Left lung (tissue), 10 donors: Measurements from ENCODE around the gene ROR2. TPM values are rescaled to one million over a fixed set of nuclear protein-coding genes. Genes with fewer than 3 reads are reported as not detected.

Experiments used
- ATAC-seq: fragments of 200-7000 bp; cut with Tn5 transposase; one replicate; pipeline ENCODE4 v1.9.1; 2020; ENCODE audit warnings: moderate library complexity
- DNase-seq, 4 donors: peaks; one replicate each; pipeline ENCODE4 v3.0.0-alpha.2; 2013 to 2020
- H3K27ac ChIP-seq, 2 donors: fragments of 200-600 bp; sonication (generic) in 1 of 2; one replicate each; pipeline versions ENCODE4 v1.5.0 to v1.8.0; 2020 to 2021
- H3K27me3 ChIP-seq, 2 donors: fragments of 200-600 bp; sonication (generic) in 1 of 2; one replicate each; pipeline versions ENCODE4 v1.5.0 to v1.8.0; 2020 to 2021
- H3K36me3 ChIP-seq, 2 donors: fragments of 200-600 bp; sonication (generic) in 1 of 2; one replicate each; pipeline versions ENCODE4 v1.5.0 to v1.8.0; 2020 to 2021
- H3K4me1 ChIP-seq, 2 donors: fragments of 200-600 bp; one replicate each; pipeline ENCODE4 v1.8.0; 2021
- H3K4me3 ChIP-seq, 2 donors: fragments of 200-600 bp; sonication (generic) in 1 of 2; one replicate each; pipeline versions ENCODE4 v1.5.0 to v1.8.0; 2020 to 2021; ENCODE audit warnings: mild to moderate bottlenecking in 1 of 2
- H3K9me3 ChIP-seq, 2 donors: fragments of 200-600 bp; sonication (generic) in 1 of 2; one replicate each; pipeline versions ENCODE4 v1.5.0 to v1.8.0; 2020 to 2021
- intact Hi-C, 2 donors: fragments of 100-400 bp; cut with DNase I; formaldehyde crosslinking; loops; one replicate each; pipeline versions ENCODE4 v1.11.2 to v1.14.2; 2022
- polyA plus RNA-seq, 6 donors: library from polyadenylated mRNA; unstranded; fragments of 120-200 nt; gene quantifications; one replicate each; pipeline ENCODE4 v1.2.1, GENCODE V29; 2013; ENCODE audit not compliant: insufficient read length in 6 of 6
- total RNA-seq, 2 donors: library from RNA; stranded (reverse); fragmentation: NEBNext Ultra II Directional; extraction: Animal tissue kit (Norgen Biotek cat#: 25700); gene quantifications; one replicate each; pipeline ENCODE4 v1.2.1, GENCODE V29; 2021
- TF ChIP-seq, protein P1 (sequence below), 2 donors: fragments of 200-600 bp; sonication (generic) in 1 of 2; IDR thresholded peaks; one replicate each; pipeline versions ENCODE4 v1.5.0 to v1.8.0; 2021; ENCODE audit warnings: antibody characterized with exemption in 2 of 2
- donor health status: DM: no; HTN: yes; CAD: no.
- donor health status: DM: no; HTN: no; CAD: no.

Gene ROR2
- total and polyA plus RNA-seq, 8 donors = 11.5 to 36.5 (median 29.7) TPM

DNA sequence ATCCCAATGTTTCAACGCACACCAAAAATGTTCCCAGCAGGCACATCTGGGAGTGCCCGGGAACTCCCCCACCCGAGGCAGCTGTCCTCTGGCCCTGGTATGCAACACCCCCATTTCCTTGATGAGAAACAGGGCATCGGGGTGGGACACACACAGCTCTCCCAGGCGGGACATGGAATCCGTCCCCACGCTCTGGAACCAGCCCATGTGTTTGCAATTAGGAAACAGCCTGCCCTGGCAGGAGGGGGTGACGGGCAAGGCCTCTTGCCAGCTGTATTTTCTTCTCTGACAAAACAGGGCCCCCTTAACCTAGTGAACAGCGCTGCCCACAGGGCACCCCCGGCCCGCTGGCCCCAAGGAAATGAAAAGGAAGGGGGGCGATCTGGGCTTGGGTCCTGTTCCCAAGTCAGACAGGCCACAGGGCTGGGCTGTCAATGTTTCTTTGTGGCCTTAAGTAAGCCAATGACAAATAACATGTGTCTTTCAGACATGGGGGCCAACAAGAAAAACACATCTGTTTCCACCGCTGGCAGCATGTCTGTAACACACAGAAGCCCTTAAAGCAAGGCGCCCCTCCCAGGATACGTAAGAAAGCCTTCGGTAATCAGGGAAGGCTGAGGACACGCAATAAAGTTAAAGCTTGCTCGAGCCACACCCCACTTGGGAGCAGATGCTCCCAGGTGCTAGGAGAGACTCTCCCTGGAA lies 125.3 kb downstream of the ROR2 start:
- TF ChIP-seq, protein P1, sequence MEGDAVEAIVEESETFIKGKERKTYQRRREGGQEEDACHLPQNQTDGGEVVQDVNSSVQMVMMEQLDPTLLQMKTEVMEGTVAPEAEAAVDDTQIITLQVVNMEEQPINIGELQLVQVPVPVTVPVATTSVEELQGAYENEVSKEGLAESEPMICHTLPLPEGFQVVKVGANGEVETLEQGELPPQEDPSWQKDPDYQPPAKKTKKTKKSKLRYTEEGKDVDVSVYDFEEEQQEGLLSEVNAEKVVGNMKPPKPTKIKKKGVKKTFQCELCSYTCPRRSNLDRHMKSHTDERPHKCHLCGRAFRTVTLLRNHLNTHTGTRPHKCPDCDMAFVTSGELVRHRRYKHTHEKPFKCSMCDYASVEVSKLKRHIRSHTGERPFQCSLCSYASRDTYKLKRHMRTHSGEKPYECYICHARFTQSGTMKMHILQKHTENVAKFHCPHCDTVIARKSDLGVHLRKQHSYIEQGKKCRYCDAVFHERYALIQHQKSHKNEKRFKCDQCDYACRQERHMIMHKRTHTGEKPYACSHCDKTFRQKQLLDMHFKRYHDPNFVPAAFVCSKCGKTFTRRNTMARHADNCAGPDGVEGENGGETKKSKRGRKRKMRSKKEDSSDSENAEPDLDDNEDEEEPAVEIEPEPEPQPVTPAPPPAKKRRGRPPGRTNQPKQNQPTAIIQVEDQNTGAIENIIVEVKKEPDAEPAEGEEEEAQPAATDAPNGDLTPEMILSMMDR (IDR thresholded peaks at IDR 0.05) = no peak
- no peak for ATAC-seq
- H3K4me3 ChIP-seq = no peak overlapping the region

DNA sequence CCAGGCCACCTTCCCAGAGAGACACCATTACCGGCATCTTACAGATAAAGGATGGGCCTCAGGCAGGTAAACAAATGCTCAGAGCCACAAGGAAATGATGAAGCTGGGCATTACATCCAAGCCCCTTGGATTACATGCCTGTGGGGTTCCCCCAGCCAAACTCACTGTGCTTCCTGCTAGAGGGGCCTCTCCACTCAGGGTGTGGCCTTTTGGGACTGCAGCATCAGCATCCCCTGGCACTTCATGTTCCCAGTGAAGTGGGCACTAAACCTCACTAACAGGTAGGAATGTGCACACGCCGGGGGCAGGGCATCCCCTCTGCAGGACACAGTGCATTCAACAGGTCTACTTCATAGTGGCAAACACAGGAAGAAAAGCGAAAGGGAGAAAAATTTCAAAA lies 125.9 kb downstream of the ROR2 start:
- Histone ChIP-seq H3K4me1 (no peaks in the 10 kb centered on the region), H3K9me3 (no peaks in the 10 kb centered on the region), H3K27ac (no peak overlapping the region), H3K4me3 (no peak overlapping the region), H3K36me3 (no peaks in the 10 kb centered on the region), H3K27me3 (no peaks in the 10 kb centered on the region)
- no peak for DNase-seq
- no peak for ATAC-seq
- intact Hi-C loops = no loop called here
- TF ChIP-seq, protein P1 (IDR thresholded peaks at IDR 0.05) = no peak

More for the DNA sequence above, 125.3 kb downstream of the ROR2 start:
- H3K4me1 ChIP-seq = no peaks in the 10 kb centered on the region
- no peak for DNase-seq
- no peaks in the 10 kb centered on the region for H3K9me3 ChIP-seq
- H3K27me3 ChIP-seq = no peaks in the 10 kb centered on the region
- H3K27ac ChIP-seq = no peak overlapping the region
- H3K36me3 ChIP-seq = no peaks in the 10 kb centered on the region
- intact Hi-C loops = no loop called here

DNA sequence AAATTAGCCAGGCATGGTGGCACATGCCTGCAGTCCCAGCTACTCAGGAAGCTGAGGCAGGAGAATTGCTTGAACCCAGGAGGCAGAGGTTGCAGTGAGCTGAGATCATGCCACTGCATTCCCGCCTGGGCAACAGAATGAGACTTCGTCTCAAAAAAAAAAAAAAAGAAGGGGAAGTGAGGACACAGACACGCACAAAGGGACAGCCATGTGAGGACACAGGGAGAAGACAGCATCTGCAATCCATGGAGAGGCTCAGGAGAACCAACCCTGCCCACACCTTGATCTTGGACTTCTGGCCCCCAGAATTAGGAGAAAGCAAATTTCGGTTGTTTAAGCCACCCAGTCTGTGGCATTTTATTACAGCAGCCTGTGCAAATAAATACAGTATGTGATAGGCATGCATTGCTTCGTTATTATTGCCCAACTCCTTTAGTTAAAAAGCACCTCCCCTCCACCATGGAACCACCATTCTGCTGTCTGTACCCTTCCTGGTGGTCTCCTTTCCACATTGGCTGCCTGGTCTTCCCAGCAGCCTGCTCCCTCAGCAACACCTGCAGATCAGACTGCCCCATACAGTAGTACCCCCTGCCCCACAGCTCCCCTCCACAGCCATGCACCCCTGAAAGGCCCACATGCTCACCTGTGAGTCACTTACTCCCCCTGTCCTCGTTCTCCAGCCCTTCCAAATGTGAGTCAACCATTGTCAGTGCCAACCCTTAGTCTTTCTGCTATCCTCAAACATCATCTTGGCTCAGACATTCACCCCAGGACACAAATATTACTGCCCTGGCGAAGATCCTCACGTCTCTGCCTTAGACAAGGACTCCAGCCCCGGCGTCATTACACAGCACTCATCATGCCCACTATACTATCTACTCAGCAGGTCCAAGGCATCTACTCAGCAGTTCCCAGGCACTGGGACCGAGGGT lies 128.8 kb downstream of the ROR2 start:
- H3K27me3 ChIP-seq = peaks cover 0 to 5% of the 10 kb centered on the region in 2 donors
- H3K4me3 ChIP-seq = no peak overlapping the region
- H3K27ac ChIP-seq = no peak overlapping the region
- H3K9me3 ChIP-seq = no peaks in the 10 kb centered on the region
- peaks cover 0 to 4% of the 10 kb centered on the region in 2 donors for H3K4me1 ChIP-seq
- no peaks in the 10 kb centered on the region for H3K36me3 ChIP-seq
- DNase-seq = no peak
- no peak for ATAC-seq
- intact Hi-C loops = no loop called here
- TF ChIP-seq, protein P1 (IDR thresholded peaks at IDR 0.05) = no peak

DNA sequence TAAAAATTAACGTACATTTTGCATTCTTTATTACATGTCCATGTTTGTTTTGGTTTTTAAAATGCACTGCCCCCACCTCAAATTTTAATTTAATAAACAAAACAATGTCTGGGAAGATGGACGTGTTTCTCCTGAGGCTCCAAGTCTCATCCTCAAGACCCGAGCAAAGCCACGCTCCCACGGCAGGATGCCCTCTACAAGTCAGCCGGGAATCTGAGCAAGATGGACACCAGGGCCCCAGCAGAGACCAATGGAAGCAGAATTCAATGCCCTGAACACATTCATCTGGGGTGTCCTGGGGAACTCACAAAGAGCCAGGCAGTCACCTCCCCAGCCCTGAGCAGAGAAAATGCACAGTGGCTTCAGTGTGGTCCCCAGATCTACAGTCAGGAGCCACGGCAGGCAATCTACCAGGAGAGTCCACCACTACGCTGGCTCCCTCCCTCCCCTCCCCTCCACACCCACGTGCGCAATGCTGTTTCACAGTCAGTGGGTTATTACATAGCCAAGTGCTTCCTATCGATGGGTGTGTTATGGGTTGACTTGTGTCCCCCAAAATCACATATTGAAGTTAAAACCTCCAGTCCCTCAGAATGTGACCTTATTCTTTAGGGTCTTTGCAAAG lies 129.8 kb downstream of the ROR2 start:
- no peak for DNase-seq
- no peak overlapping the region for H3K4me3 ChIP-seq
- H3K4me1 ChIP-seq = peaks cover 0 to 4% of the 10 kb centered on the region in 2 donors
- no peaks in the 10 kb centered on the region for H3K9me3 ChIP-seq
- intact Hi-C loops = no loop called here
- peaks cover 0 to 5% of the 10 kb centered on the region in 2 donors for H3K27me3 ChIP-seq
- TF ChIP-seq, protein P1 (IDR thresholded peaks at IDR 0.05) = no peak
- ATAC-seq = no peak
- no peaks in the 10 kb centered on the region for H3K36me3 ChIP-seq
- no peak overlapping the region for H3K27ac ChIP-seq
